DOHH2 (cell line): Measurements from ENCODE around the gene STIM2.

Experiments used
- CTCF ChIP-seq: fragments of 200-600 bp; sonication (generic); IDR thresholded peaks from one replicate; pipeline ENCODE4 v1.5.1; 2014; ENCODE audit warnings: antibody characterized with exemption, mild to moderate bottlenecking, low read depth, low read length; ENCODE audit not compliant: poor library complexity, severe bottlenecking
- EZH2phosphoT487 ChIP-seq: fragments of 200-600 bp; sonication (generic); IDR thresholded peaks from 2 replicates; pipeline ENCODE4 v1.6.1; 2017; ENCODE audit warnings: borderline replicate concordance, mild to moderate bottlenecking, antibody characterized with exemption, low read length, moderate library complexity, mixed read lengths

GRCh38 chr4:27059446-27059845 lies 198.8 kb downstream of the STIM2 start:
- TF ChIP-seq CTCF (no peak), EZH2phosphoT487 (no peak)
